ENCODE results near the gene SLC2A1.
A peak's percentile ranks its signal among the peaks of the same experiment; 100 is the strongest.

The SLC2A1 gene

DNA sequence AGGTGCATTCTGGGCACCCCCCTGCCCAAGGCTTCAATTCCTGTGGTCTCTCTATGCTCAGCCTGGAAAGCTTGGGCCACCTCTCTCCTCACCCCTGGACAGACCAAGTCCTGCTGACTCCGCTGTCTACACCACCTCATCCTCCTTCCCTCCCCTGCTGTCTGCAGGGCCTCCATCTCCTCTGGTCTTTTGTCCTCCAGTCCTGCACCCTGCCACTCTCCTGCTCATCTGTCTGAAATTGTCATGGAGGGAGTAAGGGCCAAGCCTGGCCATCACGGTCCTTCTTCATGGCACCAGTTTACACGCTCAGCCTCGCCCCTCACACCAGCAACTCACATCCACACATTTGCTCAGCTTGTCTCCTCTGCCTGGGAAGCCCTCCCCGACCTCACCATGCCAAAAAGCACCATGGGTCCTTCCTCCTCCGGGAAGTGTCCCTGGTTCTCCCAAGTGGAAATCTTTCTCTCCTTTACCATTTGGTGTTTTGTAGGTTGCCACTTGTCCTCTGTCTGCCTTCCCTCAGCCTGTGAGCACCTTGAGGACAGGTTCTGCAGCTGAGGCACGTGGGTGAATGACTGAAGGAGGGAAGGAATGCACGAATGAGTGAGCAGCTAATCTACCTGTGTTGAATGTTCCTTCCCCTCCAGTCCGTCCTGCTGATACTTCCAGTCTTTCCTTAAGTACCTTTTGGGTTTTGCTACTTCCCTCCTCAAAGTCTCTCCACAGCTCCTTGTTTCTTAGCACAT is 2.1 kb upstream of the SLC2A1 start:
- no peak for DNase-seq (ENCODE audit: low spot score)

DNA sequence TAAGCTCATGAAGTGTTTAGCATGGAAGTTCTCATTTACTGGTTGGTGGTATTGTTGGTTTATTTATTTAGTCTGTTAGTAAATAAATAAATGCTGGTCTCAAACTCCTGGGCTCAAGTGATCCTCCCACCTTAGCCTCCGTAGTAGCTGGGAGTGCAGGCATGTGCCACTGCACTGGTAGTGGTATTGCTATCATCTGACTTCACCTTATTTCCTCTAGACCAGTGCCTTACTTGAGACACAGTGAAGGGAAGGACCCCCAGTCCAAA is 1.4 kb upstream of the SLC2A1 start:
- no peak for DNase-seq (ENCODE audit: low spot score)

DNA sequence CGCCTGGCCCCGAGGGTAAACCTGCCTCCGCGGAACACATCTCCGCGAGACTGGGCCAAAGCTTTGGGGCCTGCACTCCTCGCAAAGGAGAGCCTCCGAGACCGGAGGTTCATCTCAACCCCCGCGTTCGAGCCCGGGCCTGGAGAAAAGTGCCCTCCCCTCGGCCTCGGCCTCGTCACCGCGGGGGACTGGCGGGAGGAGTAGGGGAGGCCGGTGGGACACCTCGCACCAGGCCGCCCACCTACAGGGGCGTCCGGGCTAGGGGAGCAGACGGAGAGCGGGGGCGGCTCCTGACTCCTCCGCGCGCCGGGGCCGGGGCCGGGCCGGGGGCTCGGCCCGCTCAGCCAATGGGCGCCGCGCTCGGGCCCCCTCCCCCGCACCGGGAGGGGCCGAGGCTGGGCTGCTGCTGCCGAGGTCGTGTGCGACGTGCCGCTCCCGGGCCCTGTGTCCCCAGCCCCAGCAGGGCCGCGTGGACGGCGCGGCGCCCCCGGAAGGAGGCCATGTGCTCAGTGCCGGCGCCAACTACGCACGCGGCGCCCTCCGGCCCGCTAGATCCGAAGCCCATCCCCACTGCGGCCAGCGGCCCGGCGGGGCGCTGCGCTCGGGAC is 684 bp downstream of the SLC2A1 start:
- DNase-seq (ENCODE audit: low spot score), result peak; percentile 46

DNA sequence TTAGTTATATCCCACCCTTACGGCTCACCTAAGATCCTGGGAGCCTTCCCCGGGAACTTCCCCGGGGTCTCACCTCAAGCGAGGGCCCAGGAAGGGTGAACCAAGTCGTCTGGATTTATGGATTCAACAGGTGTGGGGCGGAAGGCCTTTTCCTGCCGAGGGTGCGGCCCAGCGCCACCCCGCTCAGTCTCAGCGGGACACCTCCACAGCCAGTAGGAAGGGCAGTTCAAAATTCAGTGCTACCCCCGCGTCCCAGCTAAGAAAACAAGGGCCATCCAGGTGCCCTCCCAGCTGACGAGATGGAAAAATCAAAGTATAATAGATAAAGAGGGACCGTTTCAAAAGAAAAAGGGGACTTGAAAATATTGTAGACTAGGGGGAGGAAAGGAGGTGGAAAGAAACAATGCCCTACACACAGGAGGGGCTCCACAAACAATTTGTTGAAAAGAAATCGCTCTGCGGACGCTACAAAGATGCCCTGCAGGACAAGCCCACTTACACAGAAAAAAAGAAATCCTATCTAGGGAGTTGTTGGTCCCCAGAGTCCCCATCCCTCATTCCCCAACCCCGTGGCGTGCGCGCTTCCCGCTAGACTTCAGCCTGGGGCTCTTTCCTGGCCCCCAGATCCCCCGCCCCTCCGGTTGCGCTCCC is 1.3 kb downstream of the SLC2A1 start:
- no peak for DNase-seq (ENCODE audit: low spot score)

DNA sequence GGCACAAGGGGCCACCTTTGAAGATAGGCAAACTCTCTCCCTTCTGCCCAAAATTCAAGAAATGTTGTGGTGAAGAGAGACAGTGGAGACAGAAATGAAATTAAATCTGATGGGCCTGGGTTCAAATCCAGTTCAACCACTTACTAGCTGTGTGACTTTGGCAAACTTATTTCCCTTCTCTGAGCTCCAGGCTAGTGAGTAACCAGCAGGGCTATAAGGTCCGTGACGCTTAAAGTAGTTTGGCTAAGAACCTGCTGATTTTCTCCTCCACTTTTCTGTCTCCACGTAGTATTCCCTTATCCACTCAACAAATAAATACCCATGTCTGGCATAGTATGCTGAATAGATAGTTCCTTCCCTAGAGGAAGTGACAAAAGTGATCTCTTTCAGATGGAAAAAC is 1.9 kb downstream of the SLC2A1 start:
- no peak for DNase-seq (ENCODE audit: low spot score)

DNA sequence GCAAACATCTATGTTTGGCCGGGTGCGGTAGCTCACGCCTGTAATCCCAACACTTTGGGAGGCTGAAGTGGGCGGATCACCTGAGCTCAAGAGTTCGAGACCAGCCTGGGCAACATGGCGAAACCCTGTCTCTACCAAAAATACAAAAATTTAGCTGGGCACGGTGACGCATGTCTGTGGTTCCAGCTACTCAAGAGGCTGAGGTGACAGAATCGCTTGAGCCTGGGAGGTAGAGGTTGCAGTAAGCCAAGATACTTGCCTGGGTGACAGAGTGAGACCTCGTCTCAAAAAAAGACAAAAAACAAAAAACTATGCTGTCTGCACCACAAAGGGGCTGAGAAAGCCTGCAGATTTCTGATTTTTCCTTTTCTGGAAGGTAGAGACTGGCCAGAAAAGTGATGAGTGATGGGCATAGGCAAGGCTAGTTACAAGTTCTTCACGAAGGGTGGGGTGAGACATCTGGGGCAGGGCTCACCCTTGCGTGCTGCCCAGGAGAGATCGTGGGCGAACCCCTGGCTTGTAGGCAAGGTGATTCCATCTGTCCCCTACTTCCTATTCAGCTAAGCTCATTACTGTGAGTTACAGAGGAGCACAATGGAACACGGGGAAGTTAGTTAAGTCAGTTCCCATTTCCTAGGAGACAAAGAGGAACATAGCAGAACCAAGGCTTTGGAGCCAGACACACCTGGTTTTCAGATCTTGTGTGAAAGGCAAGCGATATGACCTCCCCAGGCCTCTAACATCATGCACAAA is 3.2 kb downstream of the SLC2A1 start:
- DNase-seq (ENCODE audit: low spot score), result no peak

DNA sequence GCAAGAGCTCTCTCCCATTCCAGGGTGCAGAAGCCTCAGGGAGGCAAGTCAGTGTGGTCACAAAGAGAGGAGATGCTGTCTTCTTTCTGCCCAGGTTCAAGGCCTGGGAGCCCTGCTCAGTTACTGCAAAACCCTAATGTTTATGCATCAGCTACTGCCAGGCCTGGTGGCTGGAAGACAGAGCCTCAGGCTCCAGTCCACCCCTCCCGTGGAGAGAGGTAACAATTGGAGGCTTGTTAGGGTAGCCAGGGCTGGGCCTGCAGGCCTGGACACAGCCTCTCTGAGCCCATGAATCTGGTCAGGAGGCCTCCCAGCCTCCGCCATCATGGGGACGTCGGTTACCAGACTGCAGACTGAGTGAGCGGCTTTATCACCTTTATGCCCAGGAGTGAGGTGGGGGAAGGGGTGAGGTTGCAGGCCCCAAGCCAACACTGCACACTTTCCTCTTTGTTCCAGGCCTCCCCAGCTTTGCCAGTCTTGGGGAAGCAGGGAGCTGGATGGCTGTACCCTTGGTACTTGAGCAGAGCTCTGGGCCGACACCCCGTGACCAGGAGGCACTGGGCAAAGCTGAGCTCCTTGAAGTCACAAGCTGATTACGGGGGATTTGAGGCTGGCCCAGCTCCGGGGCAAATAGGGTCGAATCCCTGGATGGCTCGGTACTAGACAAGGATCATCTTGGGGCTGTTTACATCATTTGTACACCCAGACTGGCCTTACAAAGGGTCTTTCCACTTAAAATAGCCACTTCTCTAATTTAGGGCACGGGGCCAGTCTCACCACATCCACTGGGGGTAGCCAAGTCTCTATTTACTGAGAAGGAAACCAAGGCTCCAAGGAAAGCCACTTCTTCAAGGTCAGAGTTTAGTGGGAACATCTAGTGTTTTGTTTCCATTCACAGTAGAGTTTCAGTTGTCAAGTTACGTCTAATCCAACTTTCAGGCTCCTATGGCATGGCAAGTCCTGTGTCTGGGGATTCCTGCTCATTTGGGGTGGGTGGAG is 5.2 kb downstream of the SLC2A1 start:
- no peak for DNase-seq (ENCODE audit: low spot score)

DNA sequence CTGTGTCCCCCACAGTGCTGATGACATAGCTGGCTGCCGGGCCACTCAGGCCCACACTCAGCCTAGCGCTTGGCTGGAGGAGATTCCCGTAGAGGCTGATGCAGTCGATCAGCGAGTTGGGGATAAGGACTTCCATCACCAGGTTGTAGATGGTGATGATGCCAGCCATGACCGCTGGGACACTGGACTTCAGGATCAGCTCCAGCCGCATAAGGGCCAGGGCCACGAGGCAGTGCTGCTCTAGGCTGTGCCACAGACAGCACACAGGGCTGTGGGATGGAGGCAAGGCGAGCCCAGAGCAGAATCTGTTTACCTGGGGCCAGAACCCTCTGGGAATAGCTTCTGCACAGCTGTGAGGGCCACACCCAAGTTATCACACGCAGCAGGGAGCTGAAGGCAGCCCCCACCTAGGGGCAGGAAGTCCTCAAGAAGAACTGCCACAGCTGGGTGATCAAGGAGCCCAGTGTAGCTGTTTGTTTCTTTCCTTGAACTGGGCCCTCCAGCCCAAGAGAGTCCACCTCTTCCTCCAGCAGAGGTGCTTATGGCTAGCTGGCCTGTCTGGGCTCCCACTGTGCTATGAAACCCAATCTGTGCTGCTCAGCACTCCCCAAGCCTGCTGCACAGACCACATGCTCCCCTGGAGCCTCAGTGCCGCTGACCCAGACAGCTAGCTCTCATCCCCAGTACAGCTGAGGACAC is 6.2 kb downstream of the SLC2A1 start:
- DNase-seq (ENCODE audit: low spot score), result no peak

DNA sequence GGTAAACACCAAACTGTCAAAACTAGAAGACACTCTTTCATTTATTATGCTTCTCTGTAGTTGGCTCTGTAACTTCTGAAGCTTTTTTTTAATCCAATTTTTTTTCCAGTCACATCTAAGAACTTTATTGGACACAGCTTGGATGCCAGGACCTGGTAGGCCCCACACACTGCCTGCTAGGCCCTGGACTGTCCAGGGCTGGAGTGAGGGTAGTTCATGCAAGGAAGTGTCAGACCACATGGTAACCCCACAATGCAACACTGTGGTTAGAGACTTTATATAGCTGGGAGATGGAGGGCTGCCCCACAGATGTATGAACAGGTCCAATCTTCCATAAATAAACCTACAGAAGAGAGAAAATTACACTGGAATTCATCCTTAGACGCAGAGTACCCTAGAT is 7.1 kb downstream of the SLC2A1 start:
- DNase-seq (ENCODE audit: low spot score), result no peak

DNA sequence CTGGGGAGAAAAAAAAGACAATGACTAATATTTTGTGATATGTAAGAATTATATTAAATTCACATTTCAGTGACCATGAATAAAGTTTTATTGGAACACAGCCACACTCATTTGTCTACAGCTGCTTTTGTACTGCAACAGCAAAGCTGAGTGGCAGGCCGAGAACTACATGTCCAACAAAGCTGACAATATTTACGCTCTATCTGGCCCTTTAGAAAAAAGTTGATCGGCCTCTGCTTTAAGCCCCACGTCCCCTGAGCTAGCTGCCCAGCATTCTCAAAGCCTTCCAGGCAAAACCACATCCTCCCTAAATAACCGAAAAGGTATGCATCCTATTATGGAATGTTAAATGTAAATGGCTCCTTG is 8.6 kb downstream of the SLC2A1 start:
- no peak for DNase-seq (ENCODE audit: low spot score)

DNA sequence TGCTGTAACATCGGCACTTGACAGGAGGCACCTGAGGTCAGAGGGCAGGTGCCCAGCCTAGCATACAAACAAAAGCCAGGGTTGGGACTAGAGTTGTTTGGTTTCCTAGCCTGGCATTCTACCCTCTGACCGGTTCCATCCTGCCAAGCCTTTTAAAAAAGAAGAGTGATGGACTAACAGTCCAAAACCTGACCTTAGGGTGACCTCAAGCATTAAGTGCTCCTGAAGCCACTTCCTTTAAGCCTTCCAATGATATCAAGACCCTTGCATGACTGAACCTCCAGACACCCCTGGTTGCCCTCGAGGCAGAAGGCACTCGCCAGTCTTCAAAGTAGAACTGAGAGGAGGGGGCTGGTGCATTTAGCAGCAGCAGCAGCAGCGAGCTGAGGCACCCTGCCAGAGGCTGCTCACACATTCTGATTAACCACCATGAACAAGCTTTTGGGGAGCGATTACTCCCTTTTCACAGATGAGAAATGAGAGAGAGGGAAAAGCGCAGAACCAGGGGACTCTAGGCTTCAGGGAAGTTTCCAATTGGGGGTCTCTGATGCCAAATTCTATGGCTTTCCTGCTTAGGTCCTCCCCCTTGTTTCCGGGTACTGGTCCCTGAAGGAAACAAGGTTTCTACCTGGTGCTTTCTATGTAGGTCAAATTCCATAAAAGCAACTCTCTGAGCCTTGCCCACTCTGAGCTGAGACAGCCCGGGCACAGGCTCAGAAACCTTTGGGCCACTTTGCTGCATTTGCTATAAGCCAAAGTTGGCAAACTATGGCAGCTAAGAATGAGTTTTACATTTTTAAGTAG is 9.2 kb downstream of the SLC2A1 start:
- no peak for DNase-seq (ENCODE audit: low spot score)

DNA sequence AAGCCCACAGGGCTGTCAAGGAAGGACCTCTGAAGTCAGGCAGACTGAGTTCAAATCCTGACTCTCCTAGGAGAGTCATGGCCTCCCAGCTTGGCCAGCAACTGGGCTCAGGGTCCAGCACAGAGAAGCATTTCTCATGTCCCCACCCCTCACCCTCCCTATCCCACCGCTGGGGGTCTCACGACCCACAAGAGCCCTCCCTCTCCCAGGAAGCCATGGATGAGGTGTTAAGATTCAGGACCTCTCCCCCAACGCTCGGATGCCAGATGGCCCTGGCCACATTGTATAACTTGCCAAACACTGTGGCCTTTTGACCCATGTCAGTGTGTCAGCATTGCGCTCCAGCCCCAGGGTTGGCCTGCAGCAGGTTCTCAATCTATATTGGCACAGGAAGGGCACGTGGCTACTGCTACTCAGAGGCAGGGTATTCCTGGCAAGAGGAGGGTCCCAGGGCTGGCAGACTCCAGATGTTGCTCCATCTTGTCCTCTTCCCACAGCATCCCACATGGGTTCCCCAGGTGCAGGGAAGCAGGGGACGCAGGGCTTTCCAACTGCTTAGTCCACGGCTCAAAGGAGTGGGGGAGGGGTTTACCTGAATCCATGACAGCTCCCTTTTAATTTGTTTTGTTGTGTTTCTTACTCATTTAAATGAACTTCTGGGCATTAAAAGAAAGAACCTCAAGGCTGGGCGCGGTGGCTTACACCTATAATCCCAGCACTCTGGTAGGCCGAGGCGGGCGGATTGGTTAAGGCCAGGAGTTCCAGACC is 10.5 kb downstream of the SLC2A1 start:
- no peak for DNase-seq (ENCODE audit: low spot score)

DNA sequence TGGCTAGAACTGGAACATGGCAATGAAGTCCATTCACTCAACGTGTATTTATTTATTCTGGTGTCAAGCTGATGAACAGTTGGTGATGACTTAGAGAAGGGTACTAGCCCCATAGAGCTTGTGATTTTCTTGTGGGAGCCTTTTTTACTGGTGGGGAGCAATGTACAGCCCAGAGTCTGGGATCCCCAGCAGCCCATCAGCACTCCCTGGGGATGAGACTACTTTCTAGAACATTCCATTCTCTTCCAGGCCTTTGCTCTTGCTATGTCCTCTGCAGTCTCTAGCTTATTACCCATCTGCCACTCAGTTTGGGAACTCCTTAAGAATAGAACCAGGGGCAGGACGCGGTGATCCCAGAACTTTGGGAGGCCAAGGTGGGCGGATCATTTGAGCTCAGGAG is 11.6 kb downstream of the SLC2A1 start:
- no peak for DNase-seq (ENCODE audit: low spot score)

DNA sequence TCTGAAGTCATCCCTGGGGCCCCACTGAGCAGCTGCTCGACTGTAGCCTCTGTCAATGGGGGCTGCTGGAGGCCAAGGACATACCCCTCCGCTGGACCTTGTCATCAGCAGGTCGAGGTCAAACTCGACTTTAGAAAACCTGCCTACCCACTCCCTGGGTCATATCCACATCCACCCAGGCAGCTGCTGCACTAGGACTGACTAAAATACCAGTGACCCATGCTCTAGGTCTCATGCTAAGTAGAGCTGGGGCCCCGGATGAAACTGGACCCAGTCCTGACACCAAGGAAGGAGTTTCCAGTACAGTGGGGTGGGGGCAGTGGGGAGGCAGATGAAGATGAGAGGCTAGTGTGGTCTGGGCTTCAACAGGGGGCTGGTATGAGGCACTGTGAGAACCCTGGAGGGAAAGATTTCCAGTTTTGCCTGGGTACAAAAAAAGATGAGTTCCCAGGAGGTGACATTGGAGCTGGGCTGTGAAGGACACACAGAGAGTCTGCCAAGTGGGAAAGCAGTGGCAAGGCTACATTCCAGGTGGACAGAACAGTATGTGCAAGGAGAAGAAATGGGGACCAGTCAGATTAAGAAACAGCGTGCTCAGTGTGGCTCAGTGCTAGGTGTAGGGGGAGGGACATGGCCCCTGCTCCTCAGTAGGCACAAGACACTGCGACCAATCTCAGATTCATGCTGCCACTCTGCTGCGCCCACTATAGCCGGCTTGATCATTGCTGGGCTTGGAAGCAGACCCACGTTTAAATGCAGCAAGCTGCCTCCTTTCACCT is 12.4 kb downstream of the SLC2A1 start:
- no peak for DNase-seq (ENCODE audit: low spot score)

DNA sequence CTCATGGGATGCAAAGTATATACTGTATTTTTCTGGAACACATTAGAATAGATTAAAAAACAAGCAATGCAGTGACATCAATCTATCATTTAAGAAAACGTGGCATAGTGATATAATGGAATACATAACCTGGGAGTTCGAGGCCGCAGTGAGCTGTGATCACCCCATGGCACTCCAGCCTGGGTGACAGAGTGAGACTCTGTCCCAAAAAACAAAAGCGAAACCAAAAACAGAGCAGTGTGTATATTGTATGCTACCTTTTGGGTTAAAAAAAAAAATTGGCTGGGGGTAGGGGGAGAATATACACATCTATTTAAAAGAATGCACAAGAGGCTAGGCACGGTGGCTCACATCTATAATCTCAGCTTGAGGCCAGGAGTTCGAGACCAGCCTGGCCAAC is 13.5 kb downstream of the SLC2A1 start:
- no peak for DNase-seq (ENCODE audit: low spot score)

DNA sequence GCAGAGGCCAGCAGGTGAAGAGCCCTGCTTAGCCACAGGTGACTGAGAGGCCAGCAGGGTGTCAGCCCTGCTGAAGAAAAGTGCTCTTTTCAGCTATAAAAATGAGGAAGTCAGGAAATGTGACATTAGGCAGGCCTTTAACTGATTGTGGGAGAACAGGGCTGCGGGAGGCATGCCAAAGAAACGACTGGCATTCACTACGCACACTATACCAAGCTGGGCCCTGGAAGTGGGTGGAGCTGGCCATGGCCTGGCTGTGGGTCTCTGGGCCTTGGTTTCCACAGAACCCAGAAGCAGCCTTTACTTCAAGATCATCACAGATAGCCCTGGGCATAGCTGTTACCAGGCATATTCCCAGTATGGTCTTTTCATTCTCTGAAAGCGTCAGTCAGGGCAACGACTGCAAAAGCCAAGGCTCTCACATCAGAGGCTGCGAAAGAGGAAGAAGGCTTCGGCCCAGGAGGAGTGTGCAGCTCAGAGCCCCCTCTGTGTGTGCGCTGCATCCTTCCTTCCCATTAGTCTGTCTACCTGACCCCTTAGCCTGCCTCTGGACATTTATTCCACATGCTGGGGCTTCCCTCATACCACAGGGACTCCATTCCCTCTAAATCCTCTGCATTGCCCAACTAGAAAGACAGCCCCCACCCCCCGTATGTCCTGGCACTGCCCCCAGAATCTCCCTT is 14.3 kb downstream of the SLC2A1 start:
- DNase-seq (ENCODE audit: low spot score), result no peak

DNA sequence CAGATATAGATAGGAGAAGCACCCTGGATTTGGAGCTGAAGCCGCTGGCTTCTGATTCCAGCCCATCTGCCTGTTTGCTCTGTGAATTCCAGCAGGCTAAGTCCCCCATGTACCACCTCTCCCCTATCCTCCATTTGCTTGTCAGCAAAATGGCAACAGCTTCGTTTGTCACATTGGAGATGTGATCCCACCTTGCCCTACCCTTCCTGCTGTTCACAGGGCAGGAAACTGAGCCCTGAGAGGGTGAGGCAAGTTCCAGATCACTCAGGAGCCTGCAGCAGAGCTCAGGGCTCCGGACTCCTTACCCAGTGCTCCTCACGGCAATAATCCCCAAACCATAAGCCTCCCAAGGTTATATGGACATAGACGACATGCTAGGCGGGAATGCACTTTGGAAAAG is 14.9 kb downstream of the SLC2A1 start:
- DNase-seq (ENCODE audit: low spot score), result no peak

DNA sequence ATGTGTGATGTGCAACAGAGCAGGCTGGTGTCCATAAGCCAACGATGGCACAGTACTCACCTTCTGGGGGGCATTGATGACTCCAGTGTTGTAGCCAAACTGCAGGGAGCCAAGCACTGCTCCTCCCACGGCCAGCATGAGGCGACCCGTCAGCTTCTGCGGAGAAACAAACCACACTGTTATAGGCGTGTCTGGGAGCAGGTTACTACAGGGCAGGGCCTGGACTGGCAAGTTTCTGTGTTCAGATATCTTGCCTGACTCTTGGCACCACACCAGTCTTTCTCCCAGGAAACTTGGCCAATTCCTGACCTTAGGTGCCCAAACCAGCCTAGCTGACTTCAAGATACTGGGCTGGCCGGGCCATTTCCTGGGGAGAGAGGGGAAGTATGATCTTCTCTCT is 15.5 kb downstream of the SLC2A1 start:
- no peak for DNase-seq (ENCODE audit: low spot score)
